Osteocyte (in vitro differentiated cells): ENCODE results near the gene GFOD1. TPM values are rescaled to one million over a fixed set of nuclear protein-coding genes. Genes with fewer than 3 reads are reported as not detected.
"Not testable (repeated sequence)": the region's sequence is repeated elsewhere in the genome, so short reads cannot be mapped to it uniquely, and the experiment has no call there.

ENCODE experiments used
- DNase-seq: peaks from one replicate; pipeline ENCODE4 v3.0.0; 2021; ENCODE audit warnings: mixed read lengths; ENCODE audit not compliant: unreplicated experiment; ENCODE audit errors: extremely low spot score
- H3K27ac Mint-ChIP-seq: one replicate; pipeline ENCODE4 v1.8.0; 2021; ENCODE audit warnings: mild to moderate bottlenecking, mixed read lengths; ENCODE audit not compliant: unreplicated experiment
- H3K27me3 Mint-ChIP-seq: one replicate; pipeline ENCODE4 v1.8.0; 2021; ENCODE audit warnings: mixed read lengths; ENCODE audit not compliant: unreplicated experiment
- H3K36me3 Mint-ChIP-seq: one replicate; pipeline ENCODE4 v1.8.0; 2021; ENCODE audit warnings: mixed read lengths; ENCODE audit not compliant: unreplicated experiment
- H3K4me1 Mint-ChIP-seq: one replicate; pipeline ENCODE4 v1.8.0; 2021; ENCODE audit warnings: mixed read lengths; ENCODE audit not compliant: unreplicated experiment
- H3K4me3 Mint-ChIP-seq: one replicate; pipeline ENCODE4 v1.8.0; 2021; ENCODE audit warnings: mild to moderate bottlenecking, moderate library complexity, mixed read lengths; ENCODE audit not compliant: unreplicated experiment
- H3K9me3 Mint-ChIP-seq: one replicate; pipeline ENCODE4 v1.8.0; 2021; ENCODE audit warnings: mixed read lengths; ENCODE audit not compliant: unreplicated experiment
- total RNA-seq: library from RNA; stranded (reverse); gene quantifications from 2 replicates; pipeline ENCODE4 v1.2.1, GENCODE V29; 2021
- TF ChIP-seq, protein P1 (sequence below): fragments of 200-600 bp; sonication (generic); IDR thresholded peaks from 2 replicates; pipeline ENCODE4 v1.5.0; 2021; ENCODE audit warnings: antibody characterized with exemption, mild to moderate bottlenecking, moderate library complexity

GFOD1 gene
- total RNA-seq, 1 donor from 2014 or later: 0.89 TPM

DNA sequence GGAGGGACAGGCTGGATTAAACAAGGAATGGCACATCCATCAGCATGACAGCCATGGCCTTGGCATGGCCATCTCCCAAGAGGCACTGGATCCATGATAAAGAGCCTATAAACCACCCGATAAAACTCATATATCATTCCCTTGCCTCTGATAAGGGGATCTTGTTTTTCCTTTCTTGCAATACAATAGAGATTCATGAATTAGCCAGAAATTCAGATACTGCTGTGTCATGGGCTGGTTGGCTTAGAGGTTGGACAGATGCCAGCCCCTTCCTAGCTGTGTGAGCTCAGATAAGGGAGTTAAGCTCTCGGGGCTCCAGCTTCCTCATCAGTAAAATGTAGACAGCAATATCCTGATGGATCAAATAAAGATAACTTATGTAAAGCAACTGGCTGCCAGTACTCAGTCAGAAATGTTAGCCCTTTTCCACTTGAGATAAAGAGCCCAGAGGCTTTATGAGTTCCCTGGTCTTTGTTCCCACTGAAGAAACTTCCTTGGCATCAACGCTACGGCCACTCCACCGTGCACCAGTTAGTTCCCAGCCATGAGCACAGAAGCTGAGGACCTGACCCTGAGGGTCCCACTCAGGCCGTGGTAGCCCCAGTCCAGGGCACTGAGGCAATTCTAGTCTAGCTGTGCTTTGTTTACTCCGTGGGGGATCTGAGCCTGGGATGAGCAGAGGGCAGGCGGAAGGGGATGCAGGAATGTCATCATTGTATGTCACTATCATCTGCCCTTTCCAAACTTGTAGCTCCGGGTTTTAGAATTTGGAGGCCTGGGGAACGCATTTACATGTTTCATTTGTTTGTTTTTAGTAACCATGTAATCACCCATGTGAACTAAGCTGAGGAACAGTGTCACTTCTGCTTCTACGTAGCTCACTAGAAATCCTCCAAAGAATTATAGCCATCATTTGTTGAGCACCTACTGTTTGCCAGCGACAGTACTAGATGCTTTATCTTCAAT is 91.8 kb downstream of the GFOD1 start:
- Mint-ChIP-seq H3K4me3 (no peak overlapping the region), H3K4me1 (peaks cover 1% of the 10 kb centered on the region), H3K27me3 (peaks cover 2% of the 10 kb centered on the region), H3K9me3 (no peaks in the 10 kb centered on the region), H3K36me3 (no peaks in the 10 kb centered on the region), H3K27ac (no peak overlapping the region)
- TF ChIP-seq, protein P1, sequence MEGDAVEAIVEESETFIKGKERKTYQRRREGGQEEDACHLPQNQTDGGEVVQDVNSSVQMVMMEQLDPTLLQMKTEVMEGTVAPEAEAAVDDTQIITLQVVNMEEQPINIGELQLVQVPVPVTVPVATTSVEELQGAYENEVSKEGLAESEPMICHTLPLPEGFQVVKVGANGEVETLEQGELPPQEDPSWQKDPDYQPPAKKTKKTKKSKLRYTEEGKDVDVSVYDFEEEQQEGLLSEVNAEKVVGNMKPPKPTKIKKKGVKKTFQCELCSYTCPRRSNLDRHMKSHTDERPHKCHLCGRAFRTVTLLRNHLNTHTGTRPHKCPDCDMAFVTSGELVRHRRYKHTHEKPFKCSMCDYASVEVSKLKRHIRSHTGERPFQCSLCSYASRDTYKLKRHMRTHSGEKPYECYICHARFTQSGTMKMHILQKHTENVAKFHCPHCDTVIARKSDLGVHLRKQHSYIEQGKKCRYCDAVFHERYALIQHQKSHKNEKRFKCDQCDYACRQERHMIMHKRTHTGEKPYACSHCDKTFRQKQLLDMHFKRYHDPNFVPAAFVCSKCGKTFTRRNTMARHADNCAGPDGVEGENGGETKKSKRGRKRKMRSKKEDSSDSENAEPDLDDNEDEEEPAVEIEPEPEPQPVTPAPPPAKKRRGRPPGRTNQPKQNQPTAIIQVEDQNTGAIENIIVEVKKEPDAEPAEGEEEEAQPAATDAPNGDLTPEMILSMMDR: no peak
- no peak for DNase-seq

DNA sequence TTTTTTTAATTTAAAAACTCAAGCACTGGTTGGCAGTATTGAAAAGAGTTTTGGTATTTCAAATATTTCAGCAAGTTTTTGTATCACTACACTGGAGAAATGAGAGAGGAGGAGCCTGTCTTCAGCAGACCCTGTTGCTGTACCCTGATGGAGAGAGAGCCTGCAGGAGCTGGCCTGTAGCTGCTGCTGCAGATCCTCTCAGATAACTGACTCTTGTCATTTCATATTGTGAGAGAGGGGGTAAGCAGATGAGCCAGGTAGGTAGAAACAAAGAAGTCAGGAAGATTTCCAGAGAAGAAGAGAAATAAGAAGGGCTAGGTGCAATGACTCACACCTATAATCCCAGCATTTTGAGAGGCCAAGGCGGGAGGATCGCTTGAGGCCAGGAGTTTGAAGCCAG is 94.9 kb downstream of the GFOD1 start:
- DNase-seq: no peak
- H3K9me3 Mint-ChIP-seq: no peaks in the 10 kb centered on the region
- H3K4me3 Mint-ChIP-seq: no peak overlapping the region
- TF ChIP-seq, protein P1: no peak
- no peak overlapping the region for H3K27ac Mint-ChIP-seq
- peaks cover 1% of the 10 kb centered on the region for H3K4me1 Mint-ChIP-seq
- no peaks in the 10 kb centered on the region for H3K27me3 Mint-ChIP-seq
- no peaks in the 10 kb centered on the region for H3K36me3 Mint-ChIP-seq

DNA sequence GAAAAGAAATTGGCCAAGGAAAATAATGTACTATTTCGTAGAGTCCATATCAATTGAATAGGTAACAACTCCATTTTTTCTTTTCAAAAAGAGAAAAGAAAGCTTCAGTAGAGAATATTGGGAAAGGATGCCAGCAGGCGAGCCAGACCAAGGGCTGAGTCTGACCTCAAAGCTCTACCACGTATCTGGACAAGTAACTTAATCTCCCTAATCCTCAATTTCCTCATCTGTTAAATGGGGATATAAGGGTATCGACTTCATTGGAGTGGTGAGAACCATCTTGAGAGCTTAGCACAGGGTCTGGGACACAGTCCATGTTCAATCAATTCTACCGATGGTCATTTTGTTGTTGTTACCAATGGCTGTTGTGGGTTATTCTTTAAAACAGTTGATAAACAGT is 95.9 kb downstream of the GFOD1 start:
- Mint-ChIP-seq H3K27me3 (no peaks in the 10 kb centered on the region), H3K4me3 (no peak overlapping the region), H3K9me3 (no peaks in the 10 kb centered on the region), H3K4me1 (peaks cover 1% of the 10 kb centered on the region), H3K36me3 (no peaks in the 10 kb centered on the region), H3K27ac (no peak overlapping the region)
- no peak for DNase-seq
- TF ChIP-seq, protein P1: no peak

DNA sequence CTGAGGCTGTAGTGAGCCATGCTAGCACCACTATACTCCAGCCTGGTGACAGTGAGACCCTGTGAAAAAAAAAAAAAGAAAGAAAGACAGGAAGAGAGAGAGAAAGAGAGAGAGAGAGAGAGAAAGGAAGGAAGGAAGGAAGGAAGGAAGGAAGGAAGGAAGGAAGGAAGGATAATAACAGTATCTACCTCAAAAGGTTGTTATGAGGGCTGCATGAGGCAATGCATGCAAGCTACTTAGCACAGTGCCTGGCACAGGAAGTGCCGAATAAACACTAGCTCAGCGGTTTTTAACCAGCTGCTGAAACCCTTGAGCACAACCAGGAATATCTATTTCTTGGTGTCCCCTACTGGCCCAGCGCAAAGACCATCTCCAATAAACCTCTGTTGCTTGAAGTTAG is 96.7 kb downstream of the GFOD1 start:
- DNase-seq: no peak
- TF ChIP-seq, protein P1: no peak
- Mint-ChIP-seq H3K4me3 (no peak overlapping the region), H3K27me3 (no peaks in the 10 kb centered on the region), H3K27ac (no peak overlapping the region), H3K4me1 (peaks cover 1% of the 10 kb centered on the region), H3K36me3 (no peaks in the 10 kb centered on the region), H3K9me3 (no peaks in the 10 kb centered on the region)

GRCh38 chr6:13389237-13389636 is 98.2 kb downstream of the GFOD1 start:
- not testable (repeated sequence) for DNase-seq, H3K4me1 Mint-ChIP-seq, H3K36me3 Mint-ChIP-seq, H3K4me3 Mint-ChIP-seq, H3K27ac Mint-ChIP-seq, H3K27me3 Mint-ChIP-seq, H3K9me3 Mint-ChIP-seq

DNA sequence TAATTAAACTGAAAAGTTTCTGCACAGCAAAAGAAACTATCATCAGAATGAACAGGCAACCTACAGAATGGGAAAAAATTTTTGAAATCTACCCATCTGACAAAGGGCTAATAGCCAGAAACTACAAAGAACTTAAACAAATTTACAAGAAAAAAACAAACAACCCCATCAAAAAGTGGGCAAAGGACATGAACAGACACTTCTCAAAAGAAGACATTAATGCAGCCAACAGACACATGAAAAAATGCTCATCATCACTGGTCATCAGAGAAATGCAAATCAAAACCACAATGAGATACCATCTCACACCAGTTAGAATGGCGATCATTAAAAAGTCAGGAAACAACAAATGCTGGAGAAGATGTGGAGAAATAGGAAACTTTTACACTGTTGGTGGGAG is 98.6 kb downstream of the GFOD1 start:
- not testable (repeated sequence) for H3K27me3 Mint-ChIP-seq, H3K4me3 Mint-ChIP-seq, H3K27ac Mint-ChIP-seq, DNase-seq, H3K4me1 Mint-ChIP-seq, H3K9me3 Mint-ChIP-seq, H3K36me3 Mint-ChIP-seq
